Liver (tissue), 9 donors: Measurements from ENCODE around the gene NEDD4. TPM values are rescaled to one million over a fixed set of nuclear protein-coding genes. Genes with fewer than 3 reads are reported as not detected.
"Not testable (repeated sequence)": the region's sequence is repeated elsewhere in the genome, so short reads cannot be mapped to it uniquely, and the experiment has no call there.

Experiments
- DNase-seq: peaks from one replicate; pipeline ENCODE4 v3.0.0-alpha.2; 2017; ENCODE audit warnings: low spot score
- H3K27ac ChIP-seq, 2 donors: one replicate each; pipeline ENCODE4 v1.7.0; 2013; ENCODE audit warnings: inconsistent platforms in 2 of 2, low read length in 2 of 2, control low read depth in 1 of 2, low read depth in 1 of 2, mild to moderate bottlenecking in 1 of 2
- H3K27me3 ChIP-seq, 4 donors: one replicate each; pipeline versions ENCODE4 v1.6.1 to v1.7.0; 2013; ENCODE audit warnings: low read length in 3 of 4, inconsistent platforms in 1 of 4, mild to moderate bottlenecking in 1 of 4, moderate library complexity in 1 of 4; ENCODE audit not compliant: control insufficient read depth in 4 of 4, insufficient read depth in 4 of 4
- H3K36me3 ChIP-seq, 4 donors: one replicate each; pipeline versions ENCODE4 v1.6.1 to v1.7.0; 2013; ENCODE audit warnings: low read length in 3 of 4, mild to moderate bottlenecking in 3 of 4, low read depth in 1 of 4, moderate library complexity in 1 of 4; ENCODE audit not compliant: control insufficient read depth in 4 of 4, insufficient read depth in 3 of 4
- H3K4me1 ChIP-seq, 4 donors: one replicate each; pipeline versions ENCODE4 v1.6.1 to v1.7.0; 2013; ENCODE audit warnings: low read length in 3 of 4, mild to moderate bottlenecking in 3 of 4, moderate library complexity in 1 of 4; ENCODE audit not compliant: control insufficient read depth in 4 of 4, insufficient read depth in 4 of 4
- H3K4me3 ChIP-seq, 3 donors: one replicate each; pipeline versions ENCODE4 v1.6.1 to v1.7.0; 2013; ENCODE audit warnings: low read length in 3 of 3, control low read depth in 1 of 3, low read depth in 1 of 3, mild to moderate bottlenecking in 1 of 3
- H3K9ac ChIP-seq, 2 donors: one replicate each; pipeline ENCODE4 v1.7.0; 2013; ENCODE audit warnings: low read length in 2 of 2, mild to moderate bottlenecking in 2 of 2, moderate library complexity in 2 of 2, control low read depth in 1 of 2, low read depth in 1 of 2
- H3K9me3 ChIP-seq, 4 donors: one replicate each; pipeline versions ENCODE4 v1.6.1 to v1.7.0; 2013; ENCODE audit warnings: low read length in 3 of 4; ENCODE audit not compliant: control insufficient read depth in 4 of 4
- ATF3 ChIP-seq: IDR thresholded peaks from 2 replicates; pipeline ENCODE4 v1.6.1; 2016; ENCODE audit warnings: antibody characterized with exemption
- FOXA1 ChIP-seq: IDR thresholded peaks from 2 replicates; pipeline ENCODE4 v1.6.1; 2016; ENCODE audit warnings: antibody characterized with exemption
- FOXA2 ChIP-seq: IDR thresholded peaks from 2 replicates; pipeline ENCODE4 v1.6.1; 2016; ENCODE audit warnings: antibody characterized with exemption
- HNF4A ChIP-seq, 2 donors: conservative IDR thresholded peaks; 2 replicates each; pipeline ENCODE4 v1.6.1; 2016; ENCODE audit warnings: antibody characterized with exemption in 2 of 2, mild to moderate bottlenecking in 2 of 2
- HNF4G ChIP-seq: IDR thresholded peaks from 2 replicates; pipeline ENCODE4 v1.6.1; 2016; ENCODE audit warnings: antibody characterized with exemption
- JUND ChIP-seq, 2 donors: IDR thresholded peaks; 2 replicates each; pipeline ENCODE4 v1.6.1; 2016; ENCODE audit warnings: antibody characterized with exemption in 2 of 2
- NR2F2 ChIP-seq: IDR thresholded peaks from 2 replicates; pipeline ENCODE4 v1.6.1; 2016; ENCODE audit warnings: antibody characterized with exemption
- RAD21 ChIP-seq, 2 donors: IDR thresholded peaks; 2 replicates each; pipeline ENCODE4 v1.6.1; 2016; ENCODE audit warnings: antibody characterized with exemption in 2 of 2, mild to moderate bottlenecking in 2 of 2
- SP1 ChIP-seq: IDR thresholded peaks from 2 replicates; pipeline ENCODE4 v1.6.1; 2018; ENCODE audit warnings: antibody characterized with exemption, mild to moderate bottlenecking
- TAF1 ChIP-seq: conservative IDR thresholded peaks from 2 replicates; pipeline ENCODE4 v1.6.1; 2016; ENCODE audit warnings: antibody characterized with exemption, mild to moderate bottlenecking
- ZBTB33 ChIP-seq: IDR thresholded peaks from 2 replicates; pipeline ENCODE4 v1.6.1; 2016; ENCODE audit warnings: antibody characterized with exemption
- WGBS: extraction: QIAGEN DNeasy Blood & Tissue Kit; methylation state at CpG from one replicate; pipeline ENCODE4 v1.1.7; 2013; 5-methylcytosine and 5-hydroxymethylcytosine counted together
- polyA plus RNA-seq, 2 donors: library from polyadenylated mRNA; stranded (reverse) in 1 of 2; unstranded in 1 of 2; fragments of 200-250 nt in 1 of 2; fragments of >200 nt in 1 of 2; fragmentation: Nextera tagmentation in 1 of 2; extraction: Ambion mirVana in 1 of 2; gene quantifications; one replicate each; pipeline versions ENCODE4 v1.2.1 to v1.2.3, GENCODE V29; 2013 to 2015
- total RNA-seq, 2 donors: library from RNA; depleted of rRNA; stranded (reverse); fragments of >200 nt; gene quantifications; one replicate each; pipeline ENCODE4 v1.2.3, GENCODE V29; 2014
- TF ChIP-seq, protein P1 (sequence below): IDR thresholded peaks from 2 replicates; pipeline ENCODE4 v1.6.1; 2016; ENCODE audit warnings: antibody characterized with exemption
- donor health status: healthy.
- donor health status: healthy.
- donor health status: healthy.
- donor health status: healthy.
- donor health status: healthy.

The NEDD4 gene
- total and polyA plus RNA-seq, 4 donors, result 9.1 to 17.5 (median 12.4) TPM

GRCh38 chr15:55824857-55825613 lies 168.4 kb downstream of the NEDD4 start:
- Histone ChIP-seq H3K4me3 (no peak overlapping the region), H3K9ac (no peak overlapping the region), H3K36me3 (peaks cover 0 to 11% (median 1%) of the 10 kb centered on the region in 4 donors), H3K27ac (no peak overlapping the region), H3K27me3 (no peaks in the 10 kb centered on the region), H3K9me3 (no peaks in the 10 kb centered on the region), H3K4me1 (no peaks in the 10 kb centered on the region)
- DNase-seq, result no peak
- WGBS, result 92% methylated on average over 4 of the region's 4 CpGs
- no peak for TF ChIP-seq ZBTB33
- no peak for TF ChIP-seq TAF1

- no peak for DNase-seq
- Histone ChIP-seq H3K4me3 (no peak overlapping the region), H3K27me3 (no peaks in the 10 kb centered on the region), H3K36me3 (peaks cover 0 to 7% (median 1%) of the 10 kb centered on the region in 4 donors), H3K4me1 (no peaks in the 10 kb centered on the region), H3K9me3 (no peaks in the 10 kb centered on the region), H3K9ac (no peak overlapping the region), H3K27ac (no peak overlapping the region)
- 27% methylated on average over 3 of the region's 3 CpGs for WGBS
- TF ChIP-seq TAF1 (no peak), HNF4G (no peak), SP1 (no peak), JUND (IDR thresholded peaks at IDR 0.05) (no peak), HNF4A (conservative IDR thresholded peaks at IDR 0.05) (no peak), FOXA2 (no peak), ATF3 (no peak)
Observed at GRCh38 chr15:55823699-55824340, 169.6 kb downstream of the NEDD4 start.

DNA sequence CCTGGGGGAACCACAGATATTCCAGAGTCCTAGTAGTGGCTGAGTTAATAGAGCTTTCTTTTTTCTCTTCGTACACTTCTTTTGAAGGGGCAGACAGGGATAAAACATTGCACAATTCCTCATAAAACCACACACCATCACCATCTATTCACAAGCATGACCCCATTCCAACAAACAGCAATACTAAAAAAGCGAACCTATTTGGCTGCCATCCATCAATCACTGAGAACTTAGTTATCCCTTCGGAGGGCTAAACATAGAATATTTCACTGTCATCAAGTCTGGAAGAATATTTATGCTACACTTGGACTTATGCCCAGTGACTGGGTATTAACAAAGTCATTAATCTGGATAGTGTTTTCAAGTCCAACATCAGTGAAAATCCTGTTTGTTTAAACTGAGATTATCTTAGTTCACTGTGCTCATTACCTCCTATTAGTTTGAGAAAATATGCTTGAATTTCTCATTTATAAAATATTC lies 170.2 kb downstream of the NEDD4 start:
- no peak for DNase-seq

GRCh38 chr15:55821740-55822139 lies 171.7 kb downstream of the NEDD4 start:
- H3K36me3 ChIP-seq, H3K4me1 ChIP-seq, H3K9ac ChIP-seq, H3K4me3 ChIP-seq, DNase-seq, H3K27me3 ChIP-seq, H3K9me3 ChIP-seq, H3K27ac ChIP-seq: not testable (repeated sequence)
- 95% methylated on average over 2 of the region's 2 CpGs for WGBS

More for the DNA sequence above, 170.2 kb downstream of the NEDD4 start:
- Histone ChIP-seq H3K27ac (no peak overlapping the region), H3K9ac (no peak overlapping the region), H3K4me3 (no peak overlapping the region), H3K27me3 (no peaks in the 10 kb centered on the region), H3K36me3 (peaks cover 0 to 3% (median 1%) of the 10 kb centered on the region in 4 donors), H3K9me3 (no peaks in the 10 kb centered on the region), H3K4me1 (no peaks in the 10 kb centered on the region)
- WGBS, result 61% methylated on average over 3 of the region's 3 CpGs
- TF ChIP-seq, protein P1, sequence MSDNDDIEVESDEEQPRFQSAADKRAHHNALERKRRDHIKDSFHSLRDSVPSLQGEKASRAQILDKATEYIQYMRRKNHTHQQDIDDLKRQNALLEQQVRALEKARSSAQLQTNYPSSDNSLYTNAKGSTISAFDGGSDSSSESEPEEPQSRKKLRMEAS, result no peak
- TF ChIP-seq ATF3 (no peak), NR2F2 (no peak), FOXA1 (no peak), RAD21 (IDR thresholded peaks at IDR 0.05) (no peak), SP1 (no peak)
